D721Med (cell line): Measurements from ENCODE around the gene RPS21.

Experiments used
- DNase-seq: peaks from one replicate; pipeline ENCODE4 v3.0.0; 2011; ENCODE audit warnings: low spot score; ENCODE audit not compliant: insufficient read length
- FAIRE-seq: peaks from 2 replicates; lab custom pipeline; 2011; peaks lifted over from hg19 to GRCh38; lab: Jason Lieb, UNC
- TF ChIP-seq, protein P1 (sequence below): IDR thresholded peaks from 2 replicates; pipeline ENCODE4 v1.5.1; 2012; ENCODE audit warnings: mild to moderate bottlenecking, control low read depth; ENCODE audit not compliant: insufficient read depth; ENCODE audit errors: missing control alignments

The RPS21 gene

DNA sequence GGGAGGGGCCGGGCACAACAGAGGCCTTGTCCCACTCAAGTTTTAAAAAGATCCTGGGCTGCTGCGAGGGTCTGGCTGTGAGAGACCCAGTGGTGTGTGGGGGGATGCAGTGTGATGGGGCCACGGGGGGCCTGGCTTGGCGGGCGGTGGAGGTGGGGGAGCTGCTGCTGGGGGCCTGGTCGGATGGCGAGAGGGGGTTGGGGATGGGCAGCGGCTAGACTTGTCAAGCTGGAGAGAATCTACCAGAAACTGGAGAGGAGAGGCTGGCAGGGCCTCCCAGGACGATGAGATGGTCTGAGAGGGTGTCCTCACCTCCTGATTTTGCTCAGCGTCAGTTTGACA, 5.1 kb downstream of the RPS21 start:
- TF ChIP-seq, protein P1, sequence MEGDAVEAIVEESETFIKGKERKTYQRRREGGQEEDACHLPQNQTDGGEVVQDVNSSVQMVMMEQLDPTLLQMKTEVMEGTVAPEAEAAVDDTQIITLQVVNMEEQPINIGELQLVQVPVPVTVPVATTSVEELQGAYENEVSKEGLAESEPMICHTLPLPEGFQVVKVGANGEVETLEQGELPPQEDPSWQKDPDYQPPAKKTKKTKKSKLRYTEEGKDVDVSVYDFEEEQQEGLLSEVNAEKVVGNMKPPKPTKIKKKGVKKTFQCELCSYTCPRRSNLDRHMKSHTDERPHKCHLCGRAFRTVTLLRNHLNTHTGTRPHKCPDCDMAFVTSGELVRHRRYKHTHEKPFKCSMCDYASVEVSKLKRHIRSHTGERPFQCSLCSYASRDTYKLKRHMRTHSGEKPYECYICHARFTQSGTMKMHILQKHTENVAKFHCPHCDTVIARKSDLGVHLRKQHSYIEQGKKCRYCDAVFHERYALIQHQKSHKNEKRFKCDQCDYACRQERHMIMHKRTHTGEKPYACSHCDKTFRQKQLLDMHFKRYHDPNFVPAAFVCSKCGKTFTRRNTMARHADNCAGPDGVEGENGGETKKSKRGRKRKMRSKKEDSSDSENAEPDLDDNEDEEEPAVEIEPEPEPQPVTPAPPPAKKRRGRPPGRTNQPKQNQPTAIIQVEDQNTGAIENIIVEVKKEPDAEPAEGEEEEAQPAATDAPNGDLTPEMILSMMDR: no peak
- FAIRE-seq: no peak
- no peak for DNase-seq

DNA sequence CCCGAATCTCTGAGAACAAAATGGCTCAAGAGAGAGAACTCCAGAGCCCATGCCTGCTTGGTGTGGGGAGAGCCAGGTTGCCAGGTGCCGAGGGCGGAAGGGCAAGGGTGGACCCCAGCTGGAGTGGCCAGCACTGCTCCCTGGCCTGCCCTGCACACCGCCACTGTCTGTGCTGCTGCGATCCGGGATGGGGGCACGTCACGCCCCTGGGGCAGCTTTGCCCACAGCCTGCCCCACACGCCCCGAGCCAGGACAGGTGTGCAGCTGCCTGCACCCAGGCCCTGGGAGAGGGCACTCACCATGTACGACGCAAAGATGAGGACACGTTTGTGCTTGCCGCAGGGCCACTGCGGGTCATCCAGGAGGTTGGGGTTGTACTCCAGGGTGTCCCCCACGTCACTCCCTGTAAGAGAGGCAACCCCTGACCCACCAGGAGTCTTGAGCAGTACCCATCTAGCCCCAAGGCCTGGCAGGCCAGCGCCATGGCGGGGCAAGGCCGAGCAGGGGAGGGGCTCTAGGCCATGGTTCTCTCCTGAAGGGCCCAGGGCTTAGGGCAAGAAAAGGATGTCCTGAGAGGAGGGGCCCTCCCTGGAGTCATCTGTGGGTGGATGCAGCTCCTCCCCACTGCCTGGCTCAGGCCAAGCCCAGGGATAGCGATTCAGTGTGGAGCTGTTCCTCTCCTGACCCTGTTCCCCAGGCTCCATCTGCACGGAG, 5.9 kb downstream of the RPS21 start:
- no peak for DNase-seq
- no peak for FAIRE-seq

DNA sequence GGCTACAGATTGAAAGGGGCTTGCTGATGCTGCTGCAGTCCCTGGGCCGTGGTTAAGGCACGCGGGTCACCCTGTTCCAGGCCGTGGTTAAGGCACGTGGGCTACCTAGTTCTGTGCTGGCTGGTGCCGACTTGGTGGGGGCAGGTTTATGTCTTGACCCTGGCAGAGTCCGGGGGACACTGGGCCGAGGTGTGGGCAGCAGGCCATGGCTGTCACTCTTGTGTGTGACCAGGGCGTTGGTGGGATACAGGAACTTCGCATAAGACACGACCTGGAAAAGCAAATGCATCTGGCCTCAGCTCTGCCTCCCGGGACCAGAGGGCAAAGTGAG, 6.4 kb downstream of the RPS21 start:
- DNase-seq: no peak
- no peak for FAIRE-seq
- TF ChIP-seq, protein P1: no peak

More for the DNA sequence above, 5.9 kb downstream of the RPS21 start:
- TF ChIP-seq, protein P1: no peak

DNA sequence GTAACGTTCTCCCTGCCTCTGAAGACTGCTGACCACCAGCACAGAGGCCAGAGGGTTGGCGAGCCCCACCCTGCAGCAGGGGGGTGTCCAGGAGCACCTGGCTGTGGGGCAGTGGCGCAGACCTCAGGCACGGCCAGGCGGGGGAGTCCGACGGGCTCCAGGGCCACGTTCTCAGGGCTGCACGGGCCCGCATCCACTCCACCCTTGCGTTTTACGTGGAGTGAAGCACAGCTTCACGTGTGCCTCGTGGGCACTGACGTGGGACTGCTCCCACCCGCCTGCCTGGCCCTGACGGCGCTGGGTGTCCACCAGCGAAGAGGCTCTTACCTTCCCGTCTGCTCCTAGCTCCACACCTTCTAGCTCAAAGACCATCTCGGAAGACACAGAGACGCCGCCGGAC, 6.9 kb downstream of the RPS21 start:
- TF ChIP-seq, protein P1: no peak
- FAIRE-seq (no peak), DNase-seq (no peak)

DNA sequence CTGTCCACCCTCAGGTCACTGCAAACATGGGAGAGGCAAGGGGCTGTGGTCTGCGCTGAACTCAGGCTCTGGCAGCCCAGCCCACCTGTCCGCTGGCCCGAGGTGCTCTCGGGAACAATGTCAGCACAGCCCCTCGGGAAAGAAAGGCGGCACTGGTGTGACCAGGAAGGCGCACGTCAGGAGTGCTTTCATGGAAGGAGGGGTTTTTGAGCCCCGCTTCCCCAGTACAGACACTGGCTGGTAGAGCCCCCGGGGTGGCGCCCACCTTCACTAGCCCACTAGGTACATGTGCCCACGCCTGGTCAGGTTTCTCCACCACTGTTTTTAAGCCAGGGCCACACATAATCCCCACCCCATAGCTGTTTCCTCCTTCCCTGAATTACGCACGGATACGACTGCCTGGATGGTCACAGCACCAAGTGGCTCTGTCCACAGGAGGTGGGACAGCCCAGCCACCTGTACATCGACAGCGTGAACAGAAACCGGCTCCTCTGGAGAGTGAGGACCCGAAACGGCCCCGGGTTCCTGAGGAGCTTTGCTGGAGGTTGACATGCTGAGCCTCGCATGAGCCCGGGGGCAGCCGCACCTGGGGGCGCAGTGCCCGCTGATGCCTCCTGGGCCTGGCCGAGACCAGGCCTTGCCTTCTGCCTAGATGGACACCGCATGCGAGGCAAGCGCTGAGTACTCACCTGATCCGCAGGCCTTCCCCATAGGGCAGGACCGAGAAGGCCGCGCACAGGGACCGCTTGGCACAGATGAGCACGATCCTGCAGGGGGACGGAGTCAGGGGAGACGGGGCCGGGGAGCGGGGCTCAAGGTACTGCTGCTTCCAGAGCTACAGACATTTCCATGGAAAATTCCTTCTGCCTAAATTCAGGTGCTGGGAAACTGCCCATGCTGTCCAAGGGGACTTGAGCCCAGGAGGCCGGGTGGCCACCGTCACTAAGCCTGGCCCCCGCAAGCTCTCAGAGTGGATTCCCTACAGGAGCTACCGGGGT, 7.6 kb downstream of the RPS21 start:
- DNase-seq: no peak
- TF ChIP-seq, protein P1: no peak
- FAIRE-seq: no peak

DNA sequence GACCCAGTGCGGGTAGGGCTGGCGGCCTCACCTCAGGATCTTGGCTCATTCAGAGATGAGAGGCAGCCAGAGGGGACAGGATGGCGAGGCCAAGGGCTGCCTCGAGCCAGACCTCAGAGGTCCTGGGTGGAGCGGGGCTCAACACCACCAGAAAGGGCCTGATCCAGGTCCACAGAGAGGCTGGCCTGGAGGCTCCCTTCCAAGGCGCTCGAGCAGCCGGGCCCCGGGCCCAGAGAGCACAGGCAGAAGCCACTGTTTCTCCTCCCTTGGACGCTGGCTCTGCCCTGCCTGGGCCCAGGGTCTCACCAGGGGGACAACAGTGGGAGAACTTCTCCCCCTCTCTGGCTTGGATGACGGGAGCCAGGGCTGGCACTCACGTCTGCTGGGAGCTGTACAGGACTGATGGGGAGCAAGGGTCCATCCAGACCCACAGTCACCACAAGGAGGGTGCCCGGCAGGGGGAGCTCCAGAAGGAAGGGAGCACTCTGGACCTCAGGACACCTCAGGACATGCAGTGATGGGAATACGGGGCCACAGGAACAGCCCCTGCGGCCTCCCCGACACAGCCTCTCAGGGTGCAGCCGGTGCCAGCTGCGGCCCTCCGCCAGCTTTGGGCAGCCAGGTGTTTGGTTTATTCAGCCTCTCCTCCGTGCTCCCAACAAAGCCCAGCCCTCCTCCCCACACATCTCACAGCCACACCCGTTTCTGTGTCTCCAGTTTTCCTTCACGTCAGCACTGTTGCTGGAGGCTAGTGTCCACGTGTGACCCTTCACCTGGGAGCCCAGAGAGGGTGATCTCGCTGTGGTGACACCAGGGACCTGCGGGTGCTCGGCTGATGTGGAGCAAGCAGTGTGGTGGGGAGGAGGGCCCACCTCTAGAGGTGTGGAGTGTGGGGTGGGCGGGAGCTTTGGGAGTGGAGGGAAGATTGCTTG, 8.7 kb downstream of the RPS21 start:
- TF ChIP-seq, protein P1: peak; percentile 23
- no peak for DNase-seq
- FAIRE-seq: no peak
